Germinal center (tissue), 1 donor: ENCODE data around the gene RHBDF2.
A peak's percentile ranks its signal among the peaks of the same experiment; 100 is the strongest.

Experiments used
- DNase-seq: peaks from one replicate; pipeline ENCODE4 v3.0.0; 2012; ENCODE audit warnings: mixed read lengths, low spot score

Gene RHBDF2

DNA sequence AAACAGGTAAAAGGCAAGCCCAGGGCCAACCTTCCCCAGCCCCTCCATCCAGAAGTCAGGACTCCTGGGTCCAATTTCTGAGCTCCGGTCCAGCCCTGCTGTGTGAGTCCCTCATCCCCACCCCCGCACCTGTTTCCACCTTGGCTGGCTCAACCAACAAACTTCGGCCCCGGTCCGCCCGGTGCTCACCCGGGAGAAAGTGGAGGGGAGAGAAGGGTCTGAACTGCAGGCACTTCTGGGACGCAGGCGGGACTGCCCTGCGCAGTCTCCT lies 541 bp downstream of the RHBDF2 start:
- no peak for DNase-seq

DNA sequence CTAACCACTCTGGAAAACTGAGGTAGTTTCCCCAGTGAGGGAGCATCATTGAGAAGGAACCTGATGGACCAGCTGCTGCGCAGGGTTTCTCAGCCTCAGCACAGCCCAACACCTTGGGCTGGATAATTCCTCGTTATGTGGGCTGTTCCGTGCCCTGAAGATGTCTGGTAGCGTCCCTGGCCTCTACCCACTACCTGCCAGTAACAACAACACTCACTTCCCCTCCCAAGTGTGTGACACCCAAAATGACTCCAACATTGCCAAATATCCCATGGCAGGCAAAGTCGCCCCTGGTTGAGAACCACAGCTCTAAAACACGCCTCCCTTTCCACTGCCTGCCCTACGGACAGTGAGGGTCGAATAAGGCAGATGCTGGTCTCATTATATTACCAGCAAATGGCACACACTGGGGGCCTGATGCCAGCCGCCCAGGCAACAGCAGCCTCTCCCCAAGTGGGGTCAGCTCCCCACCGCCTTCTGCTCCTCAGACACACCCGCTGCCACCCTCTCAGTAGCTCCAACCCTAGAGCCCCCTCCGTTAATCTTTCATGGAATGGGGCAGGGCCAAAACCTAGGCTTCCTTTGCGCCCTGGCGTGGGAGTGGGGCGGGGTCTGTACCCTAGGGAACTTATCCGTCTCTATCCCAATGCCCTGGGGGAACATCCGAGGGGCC lies 1.0 kb downstream of the RHBDF2 start:
- peak; percentile 37 for DNase-seq

DNA sequence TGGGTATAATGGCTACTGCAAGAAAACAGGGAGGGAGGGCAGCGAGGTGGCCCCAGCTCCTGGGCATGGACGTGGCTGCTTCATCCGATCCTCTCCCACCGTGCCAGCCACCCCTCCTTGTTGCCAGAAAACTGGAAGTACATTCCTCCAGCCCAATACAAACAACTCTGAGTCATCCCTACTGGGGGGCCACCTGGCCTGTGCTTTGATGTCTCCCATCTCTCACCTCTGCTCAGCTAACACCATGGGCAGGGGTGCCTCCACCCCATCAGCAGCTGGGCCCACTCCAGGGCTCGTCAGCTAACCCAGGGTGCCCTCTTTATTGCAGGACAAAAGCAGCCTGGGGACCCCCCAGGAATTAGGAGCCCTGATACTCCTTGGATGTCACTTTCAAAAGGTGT lies 2.0 kb downstream of the RHBDF2 start:
- DNase-seq, result peak; percentile 36

DNA sequence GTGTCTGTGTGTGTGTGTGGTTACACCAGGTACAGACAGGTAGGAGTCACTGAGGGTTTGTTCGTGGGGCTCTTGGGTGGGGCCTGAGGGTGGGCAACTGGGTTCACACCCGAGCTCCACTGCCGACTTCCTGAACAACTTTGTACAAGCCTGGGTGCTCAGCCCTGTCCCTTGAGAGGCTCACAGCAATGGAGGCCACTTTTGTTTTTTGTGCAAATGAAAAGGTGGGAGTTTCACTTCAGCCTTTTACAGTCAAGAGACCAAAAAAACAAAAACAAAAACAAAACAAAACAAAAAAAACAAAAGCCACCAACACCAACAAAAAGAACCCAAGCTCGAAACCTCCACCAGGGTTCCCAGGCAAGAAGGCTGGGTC lies 2.4 kb downstream of the RHBDF2 start:
- peak; percentile 70 for DNase-seq

DNA sequence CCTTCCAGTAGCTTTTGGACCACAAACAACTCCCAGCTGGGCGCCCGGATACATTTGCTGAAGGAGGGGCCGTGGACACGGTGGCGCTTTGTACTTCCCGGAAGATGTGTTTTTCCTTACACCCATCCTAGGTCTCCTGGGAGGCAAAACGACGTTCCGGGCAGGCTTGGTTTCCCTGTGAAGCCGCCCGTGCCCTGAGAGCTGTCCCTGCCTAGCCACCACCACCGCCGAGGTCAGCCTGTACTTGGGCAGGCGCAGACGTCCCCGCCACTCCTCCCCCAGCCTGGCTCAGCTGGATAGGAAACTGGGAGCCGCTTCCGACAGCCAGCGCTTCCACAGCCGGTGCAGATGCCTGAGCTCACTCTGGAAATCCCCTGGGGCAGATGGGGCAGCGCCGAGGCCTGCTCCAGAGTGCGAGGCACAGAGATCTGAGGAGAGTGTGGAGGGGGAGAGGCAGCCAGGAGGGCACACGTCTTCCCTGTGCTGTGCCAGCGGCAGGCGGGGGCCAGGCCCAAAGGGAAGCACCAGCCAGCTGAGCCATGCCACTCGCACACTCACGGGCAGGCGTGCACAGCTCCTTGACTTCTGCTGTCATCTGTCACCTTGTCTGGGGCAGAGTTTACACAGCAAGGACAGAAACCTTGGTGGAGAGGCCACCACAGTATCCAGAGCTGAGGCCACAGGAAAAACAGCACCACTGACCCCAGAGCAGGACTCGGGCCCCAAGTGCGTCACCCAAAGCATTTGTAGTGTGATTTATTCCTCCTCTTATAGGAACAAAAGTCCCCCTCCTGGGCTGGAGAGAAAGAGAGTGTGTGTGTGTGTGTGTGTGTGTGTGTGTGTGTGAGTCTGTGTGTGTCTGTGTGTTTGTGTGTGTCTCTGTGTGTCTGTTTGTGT lies 3.0 kb downstream of the RHBDF2 start:
- no peak for DNase-seq

DNA sequence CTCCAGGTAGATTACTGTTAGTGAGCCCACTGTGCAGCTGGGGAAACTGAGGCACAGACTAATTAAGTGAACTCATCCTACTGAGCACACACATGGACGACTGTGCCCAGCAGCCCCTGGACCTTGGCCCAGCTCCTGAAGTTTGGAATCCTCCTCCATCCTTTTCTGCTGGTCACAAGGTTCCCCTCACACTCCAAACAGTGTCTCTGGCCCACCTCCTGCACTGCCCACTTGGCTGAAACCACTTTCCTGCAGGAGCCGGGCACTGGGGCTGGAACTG lies 3.6 kb downstream of the RHBDF2 start:
- DNase-seq, result no peak

DNA sequence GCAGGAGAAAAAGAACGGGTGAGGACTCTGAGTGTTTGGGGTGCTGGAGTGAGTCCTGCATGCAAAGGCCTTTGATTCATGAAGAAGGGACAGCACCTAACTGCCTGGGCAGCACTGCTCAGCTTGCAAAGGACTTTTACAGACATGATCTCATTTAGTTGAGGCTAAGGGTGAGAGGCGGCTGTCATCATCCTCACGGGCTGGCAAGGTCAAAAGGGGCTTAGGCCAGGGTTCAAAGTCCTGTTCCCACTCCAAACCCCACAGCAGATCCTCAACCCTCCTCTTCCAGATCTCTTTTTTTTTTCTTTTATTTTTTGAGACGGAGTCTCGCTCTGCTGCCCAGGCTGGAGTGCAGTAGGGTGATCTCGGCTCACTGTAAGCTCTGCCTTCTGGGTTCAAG lies 4.8 kb downstream of the RHBDF2 start:
- no peak for DNase-seq

DNA sequence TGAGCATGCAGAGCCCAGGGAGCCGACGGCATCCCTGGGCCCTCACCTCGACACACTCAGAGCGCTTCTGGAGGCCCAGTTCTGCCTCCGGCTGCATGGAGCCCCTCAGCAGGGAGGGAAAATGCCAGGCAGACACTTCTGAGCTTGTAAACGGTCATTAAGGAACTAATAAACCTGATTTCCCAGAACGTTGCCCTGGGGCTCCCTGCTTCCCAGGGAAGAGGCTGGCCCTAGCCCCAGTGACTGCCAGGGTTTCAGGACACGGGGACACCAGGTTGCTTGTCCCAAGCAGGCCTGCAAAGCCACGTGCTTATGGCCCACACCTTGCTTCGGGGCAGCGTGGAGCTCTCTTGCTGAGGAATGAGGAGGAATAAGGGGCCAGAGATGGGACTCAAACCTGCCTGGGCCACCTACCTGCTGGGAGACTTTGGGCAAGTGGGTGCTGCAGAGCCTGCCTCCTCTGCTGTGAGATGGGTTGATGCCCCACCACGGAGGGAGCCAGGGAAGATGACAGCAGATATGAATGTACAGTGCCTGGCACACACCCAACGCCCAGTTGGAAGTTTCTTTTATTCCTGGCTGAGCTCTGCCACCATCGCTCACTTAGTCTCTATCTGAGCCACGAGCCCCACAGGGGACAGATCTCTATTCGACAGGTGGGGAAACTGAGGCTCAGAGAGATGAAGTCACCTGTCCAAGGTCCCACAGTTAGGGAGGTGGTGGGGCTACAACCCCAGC lies 5.4 kb downstream of the RHBDF2 start:
- no peak for DNase-seq

DNA sequence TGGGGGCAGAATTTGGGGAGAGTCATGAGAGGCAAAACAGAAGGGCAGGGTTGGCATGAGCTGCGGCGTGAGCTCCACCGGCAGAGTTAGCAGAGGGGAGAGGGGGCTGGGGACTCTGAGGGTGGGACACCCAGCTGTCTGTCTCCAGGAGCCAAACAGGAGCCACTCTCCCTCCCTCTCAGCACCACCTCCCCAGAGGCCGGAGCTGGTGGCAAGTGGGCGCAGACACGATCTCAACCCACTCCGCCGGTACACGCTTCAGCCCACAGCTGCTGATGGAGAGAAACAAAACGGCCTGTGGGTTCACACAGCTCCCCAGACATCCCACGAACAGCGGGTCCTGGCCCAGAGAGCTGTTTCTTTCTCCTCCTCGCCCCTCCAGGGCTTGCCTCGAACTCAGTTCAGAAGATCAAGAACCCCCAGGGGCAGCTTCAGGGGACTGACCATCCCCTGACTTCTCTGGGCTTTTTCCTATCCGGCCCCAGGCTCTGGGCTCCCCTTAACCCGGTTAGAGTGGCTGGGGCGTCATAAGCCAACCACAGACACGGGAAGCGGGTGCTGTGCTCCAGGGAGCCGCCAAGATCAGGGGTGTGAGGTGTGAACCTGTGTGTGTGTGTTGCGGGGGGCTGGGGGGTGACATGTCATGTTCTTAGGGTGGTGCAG lies 7.6 kb downstream of the RHBDF2 start:
- DNase-seq, result peak; percentile 32

DNA sequence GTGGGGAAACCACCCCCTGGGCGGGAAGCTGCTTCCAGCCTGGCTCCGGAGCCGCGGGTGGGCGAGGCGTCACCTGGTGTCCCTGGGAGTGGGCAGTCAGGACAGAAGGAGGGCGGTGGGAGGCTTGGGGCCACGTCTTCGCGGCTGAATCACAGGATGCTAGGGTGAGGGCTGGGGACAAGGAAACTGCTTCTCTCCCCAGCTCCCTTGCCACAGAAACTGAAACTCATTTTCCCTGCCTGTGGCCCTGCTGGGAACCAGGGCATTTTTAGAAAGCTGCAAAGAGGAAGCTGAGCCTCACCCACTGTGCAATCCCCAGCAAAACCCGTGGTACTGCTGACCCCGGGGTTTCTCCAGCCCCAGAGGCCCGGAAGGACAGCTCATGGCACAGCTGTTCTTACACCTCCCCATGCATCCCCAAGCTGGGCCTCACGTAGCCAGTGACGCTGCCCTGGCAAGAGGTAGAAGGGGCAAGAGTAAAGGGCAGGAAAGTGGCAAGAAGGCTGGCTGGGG lies 8.2 kb downstream of the RHBDF2 start:
- DNase-seq, result peak; percentile 74

DNA sequence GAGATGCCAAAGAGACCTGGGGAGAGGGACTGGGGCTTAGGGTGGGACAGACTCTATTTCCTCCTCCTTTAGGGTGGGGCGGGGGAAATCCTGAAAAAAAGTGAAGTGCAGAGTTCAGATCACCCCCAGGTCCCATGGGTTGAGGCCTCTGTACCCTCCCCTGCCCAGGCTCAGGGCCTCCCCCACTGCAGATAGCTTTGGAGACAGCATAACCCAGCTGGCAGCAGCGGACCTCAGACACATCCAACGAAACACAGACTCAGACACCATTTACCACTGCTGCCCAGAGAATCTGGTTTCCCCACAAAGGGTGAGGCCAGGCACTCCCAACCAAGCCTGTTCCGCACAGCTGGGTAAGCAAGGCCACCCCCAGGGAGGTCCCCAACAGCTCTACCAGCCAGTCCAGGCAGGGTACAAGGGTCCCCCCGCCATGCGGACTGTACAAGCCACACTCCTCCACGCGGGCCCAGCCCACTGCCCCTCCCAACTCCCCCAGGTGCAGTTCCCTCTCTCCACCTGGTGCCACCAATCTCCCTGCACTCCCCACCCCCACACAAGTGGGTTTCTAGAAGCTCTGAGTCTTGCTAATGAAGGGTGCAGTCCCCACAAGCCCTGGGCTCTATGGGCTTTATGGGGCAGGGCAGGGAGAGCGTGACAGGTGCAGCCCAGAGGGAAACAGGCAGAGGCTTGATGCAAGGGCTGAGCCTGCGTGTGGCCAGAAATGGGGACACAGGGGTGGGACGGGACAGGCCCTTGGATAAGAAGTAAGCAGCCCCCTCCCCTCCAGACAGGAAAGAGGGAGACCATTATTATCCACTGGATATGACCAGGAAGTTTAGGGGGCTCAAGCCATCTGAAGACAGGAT lies 8.9 kb downstream of the RHBDF2 start:
- peak; percentile 60 for DNase-seq

DNA sequence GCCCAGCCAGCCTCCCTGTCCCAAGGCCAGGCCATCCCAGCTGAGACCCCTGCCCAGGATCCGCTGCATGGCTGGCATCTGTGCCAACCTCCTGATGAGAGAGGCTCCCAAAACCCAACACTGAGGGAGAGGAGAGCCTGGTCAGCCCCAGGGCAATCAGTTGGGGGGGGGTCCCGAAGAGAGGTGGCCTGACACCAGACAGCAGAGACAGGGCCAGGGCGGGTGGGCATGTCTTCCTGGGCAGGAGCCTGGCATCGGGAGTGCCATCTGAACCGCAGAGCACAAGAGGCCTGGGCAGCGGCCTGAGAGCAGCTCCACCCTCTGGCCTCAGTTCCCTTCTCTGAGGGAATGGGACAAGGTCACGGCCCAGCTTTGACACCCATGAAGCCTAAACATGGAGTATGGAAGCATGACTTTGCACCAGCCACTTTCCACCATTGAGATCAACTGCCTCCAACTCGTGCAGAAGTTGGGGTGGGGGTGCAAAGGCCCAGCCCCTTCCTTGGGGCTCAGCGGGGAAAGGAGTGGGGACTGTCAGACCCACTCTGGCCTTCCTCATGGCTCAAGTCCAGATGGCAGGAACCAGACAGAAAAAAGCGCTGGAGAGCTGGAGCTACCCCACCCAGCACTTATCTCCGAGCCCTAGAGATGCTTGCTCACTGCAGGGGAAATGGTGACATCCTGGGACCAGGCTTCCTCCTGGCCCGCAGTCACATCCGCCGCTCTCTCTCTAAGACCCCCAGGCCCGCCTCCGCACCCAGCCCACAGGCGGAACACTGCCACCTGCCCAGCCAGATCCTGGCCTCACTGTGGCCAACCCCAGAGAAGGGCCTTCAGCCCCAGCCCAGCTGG lies 9.7 kb downstream of the RHBDF2 start:
- no peak for DNase-seq

DNA sequence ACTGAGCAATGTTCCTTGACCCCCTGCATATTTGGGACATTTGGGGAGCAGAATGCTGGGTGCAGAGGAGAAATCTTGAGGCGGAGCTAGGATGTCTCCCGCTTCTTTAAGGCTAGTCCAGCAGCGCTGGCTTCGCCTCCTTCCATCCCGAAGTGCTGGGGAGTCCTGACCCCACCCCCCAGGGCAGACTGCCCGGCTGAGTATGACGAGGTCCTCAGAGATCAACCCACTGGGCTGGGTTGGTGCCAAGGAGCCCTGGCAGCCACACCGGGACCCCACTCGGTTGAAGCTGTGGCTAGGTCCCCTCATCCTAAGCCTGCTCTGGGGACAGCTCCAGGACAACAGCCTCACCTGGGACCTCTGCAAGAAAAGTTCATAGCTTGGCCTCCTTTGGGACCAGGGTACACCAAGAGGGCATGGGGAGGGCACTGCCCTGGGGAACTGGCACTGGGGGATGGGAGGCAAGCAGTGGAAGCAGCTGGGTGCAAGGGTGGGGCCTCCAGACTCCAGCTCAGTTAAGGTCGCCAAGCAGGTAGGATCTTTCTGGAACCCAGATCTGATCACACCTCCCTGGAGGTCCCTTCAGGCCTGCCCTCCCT lies 11.0 kb downstream of the RHBDF2 start:
- DNase-seq, result no peak

DNA sequence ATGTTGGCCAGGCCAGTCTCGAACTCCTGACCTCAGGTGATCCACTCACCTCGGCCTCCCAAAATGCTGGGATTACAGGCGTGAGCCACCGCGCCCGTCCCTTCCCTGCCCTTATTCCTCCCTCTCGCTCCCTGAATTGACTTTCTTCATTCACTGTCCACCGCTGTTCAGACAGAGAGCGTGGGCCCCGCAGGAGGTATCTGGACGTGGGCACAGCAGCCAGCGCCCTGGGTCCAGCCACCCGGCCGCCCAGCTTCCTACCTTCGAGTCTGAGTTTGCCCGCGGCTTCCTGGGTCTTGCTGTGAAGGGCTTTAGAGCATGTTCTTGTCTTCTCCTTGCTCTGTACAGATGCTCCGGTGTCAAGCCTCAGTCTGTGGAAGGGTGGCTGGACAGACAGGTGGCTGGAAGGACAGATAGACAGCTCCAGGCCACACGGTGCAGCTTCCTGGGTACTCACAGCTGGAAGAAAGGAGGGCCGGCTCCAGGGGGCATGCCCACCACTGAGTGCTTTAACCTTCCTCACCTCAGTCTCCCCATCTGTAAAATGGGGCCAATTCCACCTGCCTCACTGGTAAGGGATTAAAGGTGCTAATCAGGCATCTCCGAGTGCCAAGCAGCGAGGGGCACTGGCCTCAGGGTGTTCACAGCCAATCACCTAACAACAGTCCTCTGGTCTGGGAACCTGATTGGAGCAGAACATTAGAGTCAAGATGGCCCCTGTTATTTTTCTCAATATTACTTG lies 13.6 kb downstream of the RHBDF2 start:
- no peak for DNase-seq

DNA sequence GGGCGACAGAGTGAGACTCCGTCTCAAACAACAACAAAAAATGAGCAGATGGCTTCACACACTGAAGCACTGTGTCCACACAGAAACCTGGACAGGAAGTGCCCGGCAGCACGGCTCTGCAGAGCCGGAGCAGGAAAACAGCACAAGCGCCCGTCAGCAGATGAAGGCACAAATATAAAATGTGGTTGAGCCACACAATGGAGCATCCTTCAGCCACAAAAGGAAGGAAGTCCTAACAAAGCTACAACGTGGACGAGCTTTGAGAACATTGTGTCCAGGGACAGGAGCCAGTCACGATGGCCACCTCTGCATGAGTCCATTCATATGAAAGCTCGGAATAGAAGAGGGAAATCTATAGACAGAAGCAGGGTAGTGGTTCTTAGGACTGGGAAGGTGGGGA lies 15.7 kb downstream of the RHBDF2 start:
- DNase-seq, result no peak

DNA sequence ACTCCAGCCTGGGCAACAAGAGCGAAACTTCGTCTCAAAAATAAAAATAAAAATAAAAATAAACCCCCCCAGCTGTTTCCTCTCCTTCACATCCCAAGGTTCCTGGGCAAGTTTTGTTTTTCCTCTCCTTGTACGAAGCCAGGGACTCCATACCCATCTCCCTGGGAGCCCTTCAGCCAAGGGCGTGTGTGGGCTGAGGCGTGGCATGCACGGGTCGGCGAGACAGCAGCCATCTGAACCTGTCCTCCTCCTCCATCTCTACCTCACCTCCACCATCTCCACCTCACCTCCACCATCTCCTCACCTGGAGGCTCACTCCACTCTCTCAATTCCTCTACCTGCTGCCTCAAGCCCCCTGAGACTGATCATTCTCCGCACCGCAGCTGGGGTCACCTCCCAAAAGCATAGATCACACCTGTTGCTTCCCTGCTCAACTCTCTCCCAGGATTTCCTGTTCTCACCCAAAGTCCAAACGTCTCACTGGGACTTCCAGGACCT lies 16.9 kb downstream of the RHBDF2 start:
- DNase-seq, result no peak

DNA sequence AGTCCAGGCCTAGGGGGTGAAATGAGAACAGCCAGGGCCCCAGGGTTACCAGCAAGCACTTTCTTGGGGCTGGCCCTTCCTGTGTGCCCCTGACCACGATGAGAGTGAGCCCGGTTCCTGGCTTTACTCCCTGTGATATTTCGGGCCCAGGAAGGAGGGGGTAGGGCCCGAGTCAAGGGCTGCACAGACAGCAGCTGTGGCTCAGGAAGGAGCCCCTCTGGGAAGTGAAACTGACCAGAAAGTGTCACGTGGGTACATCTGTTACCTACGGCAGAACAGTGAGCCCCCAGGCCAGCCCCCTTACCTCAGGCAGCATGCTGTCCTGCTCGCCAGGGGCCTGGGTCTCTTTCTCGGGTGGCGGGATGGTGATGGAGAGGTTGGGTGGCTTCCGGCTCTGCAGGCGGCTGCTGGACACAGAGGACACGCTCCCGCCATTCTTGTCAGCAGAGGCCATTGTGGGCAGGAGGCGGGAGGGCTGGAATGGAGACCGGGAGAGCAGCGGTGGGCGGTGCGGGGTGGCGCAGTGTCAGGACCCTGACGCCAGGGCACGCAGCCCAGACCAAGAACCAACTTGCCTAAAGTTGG lies 20.1 kb downstream of the RHBDF2 start:
- peak; percentile 87 for DNase-seq

DNA sequence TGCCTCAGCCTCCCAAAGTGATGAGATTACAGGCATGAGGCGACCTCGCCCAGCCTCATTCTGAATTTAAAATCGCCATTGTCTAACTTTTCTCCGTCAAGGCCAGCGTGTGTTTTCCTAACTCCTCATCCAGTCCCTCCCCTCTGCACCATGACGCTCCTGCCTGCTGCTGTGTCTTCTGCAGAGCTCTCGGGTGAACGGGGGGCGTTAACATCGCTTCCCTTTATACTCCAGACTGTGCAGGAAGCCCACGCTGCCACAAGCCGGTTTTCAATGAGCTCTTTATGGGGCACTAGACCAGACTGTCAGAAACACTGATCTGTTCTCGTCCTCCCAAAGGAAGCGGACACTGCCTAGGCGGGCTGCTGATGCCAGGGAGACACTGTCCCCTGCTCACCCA lies 20.6 kb downstream of the RHBDF2 start:
- peak; percentile 53 for DNase-seq

DNA sequence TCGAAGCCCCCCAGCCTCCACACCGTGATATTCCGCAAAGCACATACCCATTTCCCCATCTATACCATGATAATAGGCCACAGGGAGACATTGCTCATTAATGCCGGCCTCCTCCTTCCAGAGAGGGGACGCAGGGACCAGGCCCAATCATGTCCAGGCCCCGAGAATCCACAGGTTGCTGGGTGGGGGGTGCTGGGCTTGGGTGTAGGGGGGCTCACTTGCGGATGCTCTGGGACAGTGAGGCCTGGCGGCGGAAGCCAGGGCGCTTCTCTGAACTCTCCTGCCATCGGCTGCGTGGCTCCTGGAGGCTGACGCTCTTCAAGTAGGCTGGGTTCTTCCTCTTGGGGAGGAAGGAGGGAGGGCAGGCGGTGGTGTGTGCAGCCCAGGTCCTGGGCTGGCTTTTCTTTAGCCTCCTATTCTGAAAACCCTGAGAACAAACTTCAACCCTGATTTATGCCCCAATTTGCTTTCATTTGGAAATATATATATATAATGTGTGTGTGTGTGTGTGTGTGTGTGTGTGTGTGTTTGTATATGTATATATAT lies 21.6 kb downstream of the RHBDF2 start:
- DNase-seq, result no peak
